Smooth muscle cell of the brain vasculature (primary cell): ENCODE measurements around the gene RITA1.
A peak's percentile ranks its signal among the peaks of the same experiment; 100 is the strongest.

Experiments
- DNase-seq: peaks from one replicate; pipeline ENCODE4 v3.0.0-alpha.2; 2012; ENCODE audit warnings: low read depth, low spot score

The RITA1 gene

DNA sequence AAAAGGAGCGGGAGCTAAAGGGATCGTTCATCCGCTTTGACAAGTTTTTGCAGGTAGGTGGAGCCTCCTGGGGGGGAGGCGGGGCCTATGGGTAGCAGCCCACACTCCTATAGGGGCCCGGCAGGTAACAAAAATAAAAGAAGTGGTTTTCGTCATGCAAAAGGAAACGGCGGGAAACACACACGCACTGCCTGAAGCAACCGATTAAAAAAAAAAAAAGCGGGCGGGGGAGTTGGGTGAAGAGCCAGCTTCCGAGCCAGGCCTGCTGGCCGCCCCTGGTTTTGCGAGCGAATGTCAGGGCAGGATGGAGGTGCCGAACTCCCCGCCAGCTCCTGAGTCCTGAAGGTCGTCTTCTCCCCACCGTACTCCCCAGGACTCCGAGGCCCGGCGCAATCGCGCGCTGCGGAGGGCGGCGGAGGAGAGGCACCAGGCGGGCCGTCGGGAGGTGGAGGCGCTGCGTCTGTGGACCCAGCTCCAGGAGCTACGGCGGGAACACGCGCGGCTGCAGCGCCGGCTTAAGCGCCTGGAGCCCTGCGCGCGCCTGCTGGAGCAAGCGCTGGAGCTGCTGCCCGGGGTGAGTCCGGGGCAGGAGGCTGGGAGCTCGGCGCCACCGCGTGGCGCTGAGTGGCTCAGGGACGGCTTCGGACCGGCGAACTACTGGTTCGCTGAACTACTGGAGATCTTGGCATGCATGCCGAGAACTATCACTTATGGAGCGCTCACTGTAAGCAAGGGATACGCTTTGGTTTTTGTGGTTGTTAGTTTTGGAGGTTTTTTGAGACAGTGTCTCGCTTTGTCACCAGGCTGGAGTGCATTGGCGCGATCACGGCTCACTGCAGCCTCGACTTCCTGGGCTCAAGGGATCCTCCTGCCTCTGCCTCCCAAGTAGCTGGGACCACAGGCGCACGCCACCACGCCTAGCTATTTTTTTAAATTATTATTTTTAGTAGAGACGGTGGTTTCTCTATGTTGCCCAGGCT is 32.4 kb upstream of the RITA1 start:
- peak; percentile 18 for DNase-seq

DNA sequence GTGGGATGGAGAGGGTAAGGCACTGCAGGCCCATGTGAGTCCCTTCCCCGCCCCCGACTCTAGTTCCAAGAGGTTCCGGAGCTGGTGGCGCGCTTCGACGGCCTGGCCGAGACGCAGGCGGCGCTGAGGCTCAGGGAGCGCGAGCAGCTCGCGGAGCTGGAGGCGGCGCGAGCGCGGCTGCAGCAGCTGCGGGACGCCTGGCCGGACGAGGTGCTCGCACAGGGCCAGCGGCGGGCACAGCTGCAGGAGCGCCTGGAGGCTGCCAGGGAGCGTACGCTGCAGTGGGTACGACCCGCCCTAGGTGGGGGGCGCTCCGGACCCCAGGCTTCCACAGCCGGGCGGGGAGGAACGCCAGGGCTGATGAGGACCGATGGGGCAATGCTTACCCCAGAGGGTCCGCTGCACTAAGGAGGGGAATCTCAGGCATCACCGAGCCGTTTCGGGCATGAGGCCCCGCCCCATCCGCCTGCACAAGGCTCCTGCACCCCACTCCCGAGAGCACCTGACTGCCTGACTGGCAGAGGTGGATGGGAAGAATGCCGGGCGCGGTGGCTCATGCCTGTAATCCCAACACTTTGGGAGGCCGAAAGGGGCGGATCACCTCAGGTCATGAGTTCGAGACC is 31.1 kb upstream of the RITA1 start:
- no peak for DNase-seq

DNA sequence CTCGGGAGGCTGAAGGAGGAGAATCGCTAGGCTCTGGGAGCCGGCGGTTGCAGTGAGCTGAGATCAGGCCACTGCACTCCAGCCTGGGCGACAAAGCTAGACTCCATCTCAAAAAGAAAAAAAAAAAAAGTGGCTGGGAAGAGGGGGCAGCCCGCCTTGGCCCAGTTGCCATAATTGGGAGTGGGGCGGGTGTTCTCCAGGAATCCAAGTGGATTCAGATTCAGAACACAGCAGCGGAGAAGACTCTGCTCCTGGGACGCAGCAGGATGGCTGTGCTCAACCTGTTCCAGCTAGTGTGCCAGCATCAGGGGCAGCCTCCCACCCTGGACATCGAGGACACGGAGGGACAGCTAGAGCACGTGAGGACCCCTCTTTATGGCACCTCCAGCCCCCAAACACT is 30.5 kb upstream of the RITA1 start:
- no peak for DNase-seq

DNA sequence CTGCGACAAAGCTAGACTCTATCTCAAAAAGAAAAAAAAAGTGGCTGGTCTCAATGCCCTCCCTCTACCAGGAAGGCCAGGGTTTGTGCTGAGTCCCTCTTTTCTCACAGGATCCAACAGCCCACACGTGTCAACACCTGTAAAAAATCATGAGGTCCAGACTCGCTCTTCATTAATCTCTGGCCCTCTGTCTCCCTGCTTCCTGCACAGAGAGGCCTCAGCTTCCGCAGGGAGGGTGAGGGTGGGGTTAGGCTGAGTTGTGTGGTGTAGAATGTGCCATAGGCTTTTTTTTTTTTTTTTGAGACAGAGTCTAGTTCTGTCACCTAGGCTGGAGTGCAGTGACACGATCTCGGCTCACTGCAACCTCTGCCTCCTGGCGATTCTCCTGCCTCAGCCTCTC is 29.9 kb upstream of the RITA1 start:
- DNase-seq, result no peak

DNA sequence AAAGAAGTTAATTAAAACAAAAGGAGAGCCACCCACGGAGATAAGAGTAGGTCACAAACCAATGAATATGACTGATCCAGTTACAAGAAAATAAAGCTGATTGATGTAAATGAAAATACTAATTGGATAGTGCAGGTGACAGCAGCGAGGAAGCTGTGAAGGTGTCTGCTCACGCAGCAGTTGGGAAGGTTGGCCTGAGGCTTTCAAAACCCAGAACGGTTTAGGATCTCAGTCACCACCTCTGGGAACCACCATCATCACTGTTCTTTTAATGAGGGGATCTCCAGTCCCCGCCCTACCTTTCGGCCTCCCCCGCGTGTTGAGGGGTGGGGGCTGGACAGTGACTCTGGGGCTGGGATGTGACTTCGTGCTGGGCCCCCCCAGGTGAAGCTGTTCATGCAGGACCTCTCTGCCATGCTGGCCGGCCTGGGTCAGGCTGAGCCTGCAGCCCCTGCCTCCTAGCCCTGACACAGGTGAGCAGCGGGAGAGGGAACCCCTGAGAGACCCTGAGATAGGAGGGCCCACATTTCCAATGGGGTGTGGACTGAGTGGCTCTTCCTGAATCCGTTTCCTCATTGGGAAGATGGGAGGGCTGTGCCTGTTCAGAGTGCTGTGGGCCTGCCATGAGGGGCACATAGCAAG is 28.2 kb upstream of the RITA1 start:
- no peak for DNase-seq

DNA sequence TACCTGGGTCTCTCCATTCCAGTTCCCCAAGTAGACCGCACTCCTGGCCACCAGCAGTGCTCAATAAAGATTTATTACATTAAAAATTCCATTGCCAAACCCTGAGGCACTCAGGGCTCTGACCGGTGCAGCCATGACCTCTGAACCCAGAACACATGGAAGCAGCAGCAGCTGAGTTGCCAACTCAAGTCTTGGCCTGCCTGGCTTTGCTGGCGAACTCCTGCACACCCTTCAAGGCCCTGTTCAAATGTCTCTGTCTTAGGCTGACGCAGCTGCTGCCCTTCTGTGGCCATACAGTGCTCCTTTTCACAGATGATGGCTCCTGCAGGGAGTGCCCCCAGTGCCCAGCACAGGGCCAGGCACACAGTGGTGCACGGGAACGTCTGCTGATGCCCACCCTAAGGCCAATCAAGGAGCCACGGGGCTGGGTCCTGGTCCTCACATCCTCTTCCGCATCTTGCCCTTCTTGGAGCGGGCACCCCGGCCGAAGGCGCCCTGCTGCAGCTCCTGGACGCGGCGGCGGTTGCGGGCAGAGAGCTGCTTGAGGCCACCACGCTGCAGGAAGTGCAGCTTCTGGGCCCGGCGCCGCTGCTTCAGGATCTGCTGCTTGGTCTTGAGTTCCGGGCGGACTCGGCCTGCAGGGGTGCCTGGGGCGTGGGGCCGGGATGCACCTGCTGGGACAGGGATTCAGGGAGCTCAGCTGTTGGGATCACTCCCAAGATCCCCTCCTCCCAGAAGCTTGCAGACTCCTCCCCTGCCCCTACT is 26.9 kb upstream of the RITA1 start:
- DNase-seq, result no peak

DNA sequence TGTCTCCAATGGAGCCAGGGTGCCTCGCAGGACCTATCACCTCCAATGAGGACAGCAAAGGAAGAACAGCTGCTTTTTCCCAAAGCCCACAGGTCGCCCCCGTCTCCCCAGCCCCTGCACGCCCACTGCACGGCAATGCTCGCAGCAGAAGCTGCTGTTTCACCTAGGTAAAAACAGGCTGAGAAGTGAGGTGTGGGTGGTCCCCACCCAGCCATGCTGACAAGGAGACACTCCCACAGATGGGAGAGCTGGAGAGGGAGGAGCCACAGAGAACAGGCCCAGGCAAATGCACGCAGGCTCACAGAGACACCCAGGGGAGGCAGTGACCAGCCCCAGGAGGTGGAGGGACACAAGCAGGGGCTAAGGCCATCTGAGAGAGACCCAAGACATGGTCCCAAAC is 25.6 kb upstream of the RITA1 start:
- no peak for DNase-seq

DNA sequence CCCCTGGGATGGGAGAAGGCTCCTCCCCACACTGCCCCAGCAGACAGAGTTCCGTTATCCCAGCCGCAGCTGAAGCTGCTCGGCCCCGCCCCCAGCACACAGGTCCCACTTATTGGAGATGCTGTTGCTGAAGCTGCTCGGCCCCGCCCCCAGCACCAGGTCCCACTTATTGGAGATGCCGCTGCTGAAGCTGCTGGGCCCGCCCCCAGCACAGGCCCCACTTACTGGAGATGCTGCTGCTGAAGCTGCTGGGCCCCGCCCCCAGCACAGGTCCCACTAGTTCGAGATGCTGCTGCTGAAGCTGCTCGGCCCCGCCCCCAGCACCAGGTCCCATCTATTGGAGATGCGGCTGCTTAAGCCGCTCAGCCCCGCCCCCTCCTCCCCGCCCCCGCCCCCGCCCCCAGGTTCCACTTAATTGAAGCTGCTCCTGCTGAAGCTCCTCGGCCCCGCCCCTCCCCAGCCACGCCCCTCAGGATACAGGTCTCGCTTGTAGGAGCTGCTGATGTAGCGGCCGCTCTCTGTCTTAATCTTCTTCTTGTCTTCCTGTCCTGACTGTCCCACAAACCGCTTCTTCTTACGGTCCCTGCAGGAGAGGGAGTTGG is 24.0 kb upstream of the RITA1 start:
- DNase-seq, result no peak

DNA sequence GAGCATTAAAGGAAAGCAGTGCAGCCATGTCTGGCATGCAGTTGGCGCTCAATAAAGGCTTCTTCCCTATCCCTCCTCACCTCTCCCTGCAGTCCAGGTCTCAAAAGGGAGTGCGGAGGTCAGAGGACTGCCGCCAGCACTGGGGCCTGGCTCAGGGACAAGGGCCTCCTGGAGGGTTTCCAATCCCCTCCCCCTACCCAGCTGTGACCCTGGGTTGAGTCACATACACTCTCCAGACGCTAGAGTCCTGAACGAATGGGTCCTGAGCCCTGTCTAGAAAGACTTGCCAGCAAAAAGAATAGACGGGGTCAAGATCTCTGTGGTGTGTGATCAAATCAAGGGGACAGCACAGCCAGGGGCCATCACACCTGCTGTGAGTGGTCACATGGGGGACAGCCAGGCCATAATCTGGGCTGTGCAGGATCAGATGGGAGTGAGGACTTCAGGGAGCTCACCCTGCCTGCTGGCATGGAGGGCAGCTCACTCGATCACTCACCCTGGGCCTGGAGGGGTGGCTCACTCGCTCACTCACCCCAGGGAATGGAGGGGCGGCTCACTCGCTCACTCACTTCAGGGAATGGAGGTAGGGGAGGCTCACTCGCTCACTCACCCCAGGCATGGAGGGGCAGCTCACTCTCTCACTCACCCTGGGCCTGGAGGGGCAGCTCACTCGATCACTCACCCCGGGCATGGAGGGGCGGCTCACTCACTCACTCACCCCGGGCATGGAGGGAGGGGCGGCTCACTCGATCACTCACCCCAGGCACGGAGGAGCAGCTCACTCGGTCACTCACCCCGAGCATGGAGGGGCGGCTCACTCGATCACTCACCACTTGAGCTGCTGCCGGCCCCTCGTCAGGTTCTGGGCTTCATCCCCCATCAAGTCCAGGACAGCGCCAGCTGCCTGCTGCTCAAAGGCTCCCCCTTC is 23.2 kb upstream of the RITA1 start:
- DNase-seq, result no peak

DNA sequence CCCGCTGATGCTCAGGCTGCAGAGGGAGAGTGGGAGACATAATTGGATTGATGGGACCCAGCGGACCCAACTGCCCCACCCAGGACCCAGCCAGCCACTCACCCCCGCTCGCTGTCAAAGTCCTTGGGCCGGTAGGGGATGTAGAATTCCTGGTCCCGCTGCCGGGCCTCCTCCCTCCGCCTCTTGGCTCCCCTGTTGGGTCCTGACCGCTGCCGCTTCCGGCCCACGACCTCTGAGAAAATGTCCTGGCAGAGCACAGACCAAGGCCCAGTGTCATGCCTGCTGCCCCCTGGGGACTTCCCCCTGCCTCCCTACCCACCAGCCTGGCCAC is 22.5 kb upstream of the RITA1 start:
- DNase-seq, result no peak

DNA sequence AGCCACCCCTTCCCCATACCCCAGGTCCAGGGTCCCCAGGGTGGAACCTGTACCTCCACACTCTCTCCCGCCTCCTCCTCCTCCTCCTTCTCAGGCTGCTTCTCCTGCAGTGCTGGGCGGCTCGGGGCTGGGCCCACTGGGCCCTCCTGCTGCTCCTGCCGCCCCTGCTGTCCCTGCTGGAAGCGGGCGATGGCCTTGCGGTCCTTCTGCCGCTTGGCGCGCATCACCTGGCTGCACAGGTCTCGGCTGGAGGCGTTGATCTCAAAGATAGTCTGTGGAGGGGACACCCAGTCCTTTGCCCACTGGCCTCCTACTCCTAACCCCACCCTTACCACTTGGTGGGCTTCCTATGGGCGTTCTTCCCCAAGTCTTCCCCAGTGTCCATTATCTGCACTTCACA is 21.5 kb upstream of the RITA1 start:
- no peak for DNase-seq

DNA sequence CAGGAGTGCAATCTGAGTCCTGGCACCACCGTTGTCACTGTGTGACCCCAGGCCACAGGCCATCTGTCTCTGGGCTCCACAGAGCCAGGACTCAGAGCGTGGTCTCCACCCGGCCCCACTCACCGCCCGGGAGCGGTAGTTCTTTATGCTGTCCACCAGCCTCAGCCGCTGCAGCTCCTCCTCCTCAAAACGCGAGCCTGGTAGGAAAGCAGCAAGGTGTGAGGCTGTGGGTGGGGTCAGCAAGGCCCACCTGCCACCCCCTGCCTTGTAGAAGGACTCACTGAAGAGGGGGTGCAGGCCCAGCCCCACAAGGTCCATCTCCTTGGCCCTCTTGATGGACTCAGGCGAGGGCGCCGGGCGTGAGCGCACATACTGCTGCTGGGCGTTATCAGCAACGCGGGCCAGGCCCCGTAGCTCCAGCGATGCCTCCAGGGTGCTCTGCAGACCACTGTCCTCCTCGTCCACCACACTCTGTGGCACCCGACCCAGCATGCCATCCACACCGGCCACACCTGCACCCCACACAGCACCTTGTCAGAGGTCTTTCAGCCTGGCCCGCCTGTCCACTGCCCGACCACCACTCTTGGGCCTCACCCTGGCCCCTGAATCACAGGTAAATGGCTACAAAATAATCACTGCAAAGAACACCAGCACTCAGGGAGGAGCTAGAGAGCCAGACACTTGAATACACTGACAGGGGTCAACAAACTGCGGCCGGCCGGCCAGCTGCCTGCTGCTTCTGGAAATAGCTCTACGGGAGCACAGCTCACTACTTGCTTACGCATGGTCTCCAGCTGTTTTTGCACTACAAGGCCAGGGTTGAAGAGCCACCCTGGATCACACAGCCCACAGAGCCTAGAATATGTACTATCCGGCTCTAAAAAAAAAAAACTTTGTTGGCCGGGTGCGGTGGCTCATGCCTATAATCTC is 19.7 kb upstream of the RITA1 start:
- DNase-seq, result peak; percentile 76

DNA sequence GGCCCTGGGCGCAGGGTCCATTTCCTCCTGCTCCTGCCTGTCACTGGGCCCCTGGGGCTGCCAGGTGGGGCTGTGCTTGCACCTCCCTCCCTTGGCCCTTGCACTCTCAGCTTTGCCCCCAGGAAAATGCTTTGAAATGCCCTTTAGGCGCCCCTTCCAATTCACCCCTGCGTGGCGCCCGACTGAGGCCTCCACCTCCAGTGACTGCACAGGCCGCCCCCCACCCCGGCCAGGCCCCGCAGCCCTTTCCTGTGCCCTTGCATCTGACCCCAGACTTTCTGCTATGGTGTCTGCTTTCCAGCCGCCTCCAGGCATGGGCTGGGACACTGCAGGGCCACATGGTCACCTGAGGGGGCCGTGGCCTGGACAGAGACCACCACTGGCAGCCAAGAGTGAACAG is 17.7 kb upstream of the RITA1 start:
- no peak for DNase-seq

DNA sequence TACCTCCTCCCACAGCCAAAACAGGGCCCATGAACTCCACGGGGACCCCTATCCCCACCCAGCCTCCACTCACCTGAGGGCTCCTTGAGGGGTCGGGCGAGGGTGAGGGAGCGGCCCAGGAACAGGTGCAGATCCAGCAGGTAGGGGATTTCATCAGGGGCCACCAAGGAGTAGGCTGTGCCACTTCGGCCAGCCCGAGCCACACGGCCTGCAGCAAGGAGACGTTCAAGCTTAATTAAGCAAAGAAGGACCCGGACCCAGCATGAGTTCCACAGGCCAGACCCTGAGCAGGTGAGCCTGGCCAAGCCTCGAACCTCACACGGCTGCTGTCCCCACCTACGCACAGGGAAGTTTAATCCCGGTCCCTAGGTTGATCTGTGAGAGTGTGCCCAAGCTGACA is 15.8 kb upstream of the RITA1 start:
- DNase-seq, result no peak

DNA sequence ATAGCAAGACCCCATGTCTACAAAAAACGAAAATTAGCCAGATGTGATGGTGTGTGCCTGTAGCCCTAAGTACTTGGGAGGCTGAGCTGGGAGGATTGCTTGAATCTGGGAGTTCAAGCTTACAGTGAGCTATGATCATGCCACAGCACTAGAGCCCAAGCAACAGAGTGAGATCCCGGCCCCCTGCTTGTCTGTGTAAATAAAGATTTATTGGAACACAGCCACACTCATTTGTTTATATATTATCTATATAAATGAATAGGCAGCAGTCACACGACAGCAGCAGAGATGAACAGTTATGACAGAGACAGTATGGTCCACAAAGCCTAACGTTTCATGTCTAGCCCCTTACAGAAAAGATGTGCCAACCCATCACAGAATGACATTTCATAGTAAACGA is 15.1 kb upstream of the RITA1 start:
- DNase-seq, result no peak

DNA sequence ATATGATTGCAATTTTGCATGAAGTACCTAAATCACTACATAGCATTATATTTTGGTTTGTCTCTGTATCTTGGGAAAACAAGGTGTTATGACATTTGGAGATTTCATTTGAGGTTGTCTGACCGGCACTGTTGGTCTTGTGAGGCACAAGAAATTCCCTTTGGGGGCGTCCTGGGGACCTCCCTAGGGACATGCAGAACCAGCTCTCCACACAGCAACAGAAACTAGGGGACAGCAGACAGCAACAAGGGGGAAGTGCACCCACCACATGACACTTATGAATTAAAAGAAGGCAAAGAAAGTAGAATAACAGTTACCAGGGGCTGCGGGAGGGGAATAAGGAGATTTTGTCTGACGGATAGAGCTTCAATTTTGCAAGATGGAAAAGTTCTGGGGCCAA is 14.6 kb upstream of the RITA1 start:
- no peak for DNase-seq

DNA sequence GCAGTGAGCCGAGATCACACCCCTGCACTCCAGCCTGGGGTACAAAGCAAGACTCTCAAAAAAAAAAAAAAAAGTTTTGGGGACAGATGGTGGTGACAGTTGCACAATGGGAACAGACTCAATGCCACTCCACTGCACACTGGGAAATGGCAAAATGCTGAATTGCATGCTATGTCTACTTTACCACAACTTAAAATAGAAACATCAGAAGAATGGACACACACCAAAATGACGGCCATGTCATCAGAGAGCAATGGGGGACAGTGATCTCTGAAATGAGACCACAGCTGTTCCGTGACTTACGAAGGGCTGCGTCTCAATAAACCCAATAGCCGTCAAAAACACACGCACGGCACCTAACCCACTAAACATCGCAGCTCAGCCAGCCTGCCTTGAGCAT is 14.0 kb upstream of the RITA1 start:
- DNase-seq, result no peak

DNA sequence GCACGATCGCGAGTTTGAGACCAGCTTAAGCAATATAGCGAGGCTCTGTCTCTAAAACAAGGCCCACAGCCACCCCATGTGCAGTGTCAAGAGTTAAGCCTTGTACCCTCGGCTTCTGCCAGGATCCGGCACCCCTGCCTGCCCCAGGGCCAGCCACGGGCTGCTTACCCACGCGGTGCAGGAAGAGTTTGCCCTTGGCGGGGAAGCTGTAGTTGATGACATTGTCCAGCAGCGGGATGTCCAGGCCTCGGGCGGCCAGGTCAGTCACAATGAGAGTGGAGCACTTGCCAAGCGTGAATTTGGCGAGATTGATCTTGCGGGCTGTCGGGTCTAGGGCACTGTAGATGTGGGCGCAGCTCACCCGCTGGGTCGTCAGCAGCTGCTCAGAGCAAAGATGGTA is 13.3 kb upstream of the RITA1 start:
- DNase-seq, result no peak

DNA sequence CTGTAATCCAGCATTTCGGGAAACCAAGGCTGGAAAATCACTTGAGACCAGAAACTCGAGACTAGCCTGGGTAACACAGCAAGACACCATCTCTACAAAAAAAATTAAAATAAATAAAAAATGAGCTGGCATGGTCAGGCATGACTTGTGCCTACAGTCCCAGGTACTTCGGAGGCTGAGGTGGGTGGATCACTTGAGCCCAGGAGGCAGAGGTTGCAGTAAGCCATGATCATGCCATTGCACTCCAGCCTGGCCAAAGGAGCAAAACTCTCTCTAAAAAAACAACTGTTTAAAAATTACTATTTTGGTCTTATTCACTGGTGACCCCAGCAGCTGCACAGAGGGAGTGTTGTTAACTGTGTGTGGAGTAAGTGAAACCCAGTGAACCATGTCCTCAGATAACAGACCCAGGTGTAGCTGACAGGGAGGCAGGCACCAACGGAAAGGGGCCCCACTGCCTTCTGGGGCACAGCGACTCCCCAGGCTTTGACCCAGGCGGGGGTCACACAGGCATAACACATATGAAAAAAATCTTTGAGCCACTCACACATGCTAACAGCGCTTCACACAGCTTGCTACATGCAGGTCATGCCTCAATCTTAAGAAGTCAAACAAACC is 12.3 kb upstream of the RITA1 start:
- DNase-seq, result no peak
